GM18909 (cell line): ENCODE measurements around the gene CAMK2D.

Experiments used
- ATAC-seq: cut with Tn5 transposase; IDR thresholded peaks from one replicate; pipeline ENCODE4 v1.9.1; 2021; ENCODE audit warnings: mild to moderate bottlenecking; ENCODE audit not compliant: unreplicated experiment, poor library complexity

The CAMK2D gene

GRCh38 chr4:113497154-113497884, 264.2 kb downstream of the CAMK2D start:
- no peak for ATAC-seq

GRCh38 chr4:113496698-113497097, 264.8 kb downstream of the CAMK2D start:
- no peak for ATAC-seq

- ATAC-seq = no peak
These were observed 265.7 kb downstream of the CAMK2D start for GRCh38 chr4:113495790-113496189.

- ATAC-seq = no peak
These were observed 278.4 kb downstream of the CAMK2D start for GRCh38 chr4:113483131-113483530.

GRCh38 chr4:113482325-113482724, 279.2 kb downstream of the CAMK2D start:
- ATAC-seq = no peak

- ATAC-seq = no peak
These were observed 279.7 kb downstream of the CAMK2D start for GRCh38 chr4:113481820-113482219.

- ATAC-seq = no peak
These were observed 281.4 kb downstream of the CAMK2D start for GRCh38 chr4:113480109-113480508.

GRCh38 chr4:113478032-113478431, 283.5 kb downstream of the CAMK2D start:
- no peak for ATAC-seq

GRCh38 chr4:113476800-113477199, 284.7 kb downstream of the CAMK2D start:
- no peak for ATAC-seq

- ATAC-seq = no peak
These were observed 287.5 kb downstream of the CAMK2D start for GRCh38 chr4:113474017-113474416.

GRCh38 chr4:113472864-113473263, 288.7 kb downstream of the CAMK2D start:
- ATAC-seq = no peak

- no peak for ATAC-seq
These were observed 290.2 kb downstream of the CAMK2D start for GRCh38 chr4:113471146-113471860.

- no peak for ATAC-seq
These were observed 291.6 kb downstream of the CAMK2D start for GRCh38 chr4:113469926-113470325.

GRCh38 chr4:113469023-113469390, 292.5 kb downstream of the CAMK2D start:
- ATAC-seq = no peak

GRCh38 chr4:113468165-113469022, 293.1 kb downstream of the CAMK2D start:
- ATAC-seq = no peak

GRCh38 chr4:113467581-113467980, 294.0 kb downstream of the CAMK2D start:
- no peak for ATAC-seq

GRCh38 chr4:113462286-113462685, 299.3 kb downstream of the CAMK2D start:
- ATAC-seq = no peak

- no peak for ATAC-seq
These were observed 300.3 kb downstream of the CAMK2D start for GRCh38 chr4:113461281-113461680.

GRCh38 chr4:113457886-113458285, 303.7 kb downstream of the CAMK2D start:
- ATAC-seq = no peak

- ATAC-seq = no peak
These were observed 304.4 kb downstream of the CAMK2D start for GRCh38 chr4:113457121-113457520.

- ATAC-seq = no peak
These were observed 306.5 kb downstream of the CAMK2D start for GRCh38 chr4:113455061-113455460.
